Stimulated activated CD8-positive, alpha-beta memory T cell treated with anti-CD3 and anti-CD28 coated beads, Interleukin-2, amount 100 ng/mL, for 48 hours (primary cell): Measurements from ENCODE around the gene IMMP2L.
"Not testable (repeated sequence)": the region's sequence is repeated elsewhere in the genome, so short reads cannot be mapped to it uniquely, and the experiment has no call there.

Source experiments
- DNase-seq, 2 donors: peaks; one replicate each; pipeline ENCODE4 v3.0.0-alpha.2; 2020; ENCODE audit warnings: low read depth in 2 of 2

Gene IMMP2L

DNA sequence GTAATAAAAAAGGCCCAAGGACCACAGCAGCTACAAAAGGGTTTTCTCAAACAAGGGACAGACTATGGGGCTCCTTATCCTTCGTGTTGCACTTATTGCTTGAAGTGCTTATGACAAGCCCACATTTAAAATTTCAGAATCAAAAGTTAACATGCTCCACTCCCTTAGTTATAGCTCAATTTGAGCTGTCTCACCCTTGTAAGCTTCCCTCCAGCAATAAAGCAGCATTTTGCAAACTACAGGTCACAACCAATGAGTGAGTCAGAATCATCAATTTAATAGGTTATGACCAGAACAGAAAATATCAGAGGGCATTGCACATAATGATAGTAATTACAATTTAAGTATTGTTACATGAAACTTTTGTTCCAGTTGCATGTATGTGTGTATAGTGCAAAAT is 53.0 kb downstream of the IMMP2L start:
- DNase-seq = no peak

DNA sequence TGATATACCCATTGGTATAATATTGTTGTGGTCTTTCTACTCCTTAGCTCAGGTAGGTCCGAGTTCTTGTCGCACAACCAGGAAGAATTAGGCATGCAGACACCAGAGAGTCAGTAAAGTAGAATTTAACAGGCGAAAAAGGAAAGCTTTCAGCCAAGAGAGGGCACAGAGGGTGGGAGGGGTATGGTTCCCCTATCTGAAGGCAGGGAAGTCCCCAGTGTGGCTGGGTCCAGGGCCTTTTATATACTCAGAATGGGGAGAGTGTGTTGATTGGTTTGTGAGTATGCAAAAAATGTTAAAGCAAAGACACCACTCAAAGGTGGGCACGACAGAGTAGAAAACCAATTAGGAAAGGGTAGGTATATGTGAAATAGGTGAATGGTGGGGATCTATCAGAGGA is 53.9 kb downstream of the IMMP2L start:
- DNase-seq = no peak

DNA sequence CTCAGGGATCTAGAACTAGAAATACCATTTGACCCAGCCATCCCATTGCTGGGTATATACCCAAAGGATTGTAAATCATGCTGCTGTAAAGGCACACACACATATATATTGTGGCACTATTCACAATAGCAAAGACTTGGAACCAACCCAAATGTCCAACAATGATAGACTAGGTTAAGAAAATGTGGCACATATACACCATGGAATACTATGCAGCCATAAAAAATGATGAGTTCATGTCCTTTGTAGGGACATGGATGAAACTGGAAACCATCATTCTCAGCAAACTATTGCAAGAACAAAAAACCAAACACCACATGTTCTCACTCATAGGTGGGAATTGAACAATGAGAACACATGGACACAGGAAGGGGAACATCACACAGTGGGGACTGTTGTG is 56.9 kb downstream of the IMMP2L start:
- not testable (repeated sequence) for DNase-seq

DNA sequence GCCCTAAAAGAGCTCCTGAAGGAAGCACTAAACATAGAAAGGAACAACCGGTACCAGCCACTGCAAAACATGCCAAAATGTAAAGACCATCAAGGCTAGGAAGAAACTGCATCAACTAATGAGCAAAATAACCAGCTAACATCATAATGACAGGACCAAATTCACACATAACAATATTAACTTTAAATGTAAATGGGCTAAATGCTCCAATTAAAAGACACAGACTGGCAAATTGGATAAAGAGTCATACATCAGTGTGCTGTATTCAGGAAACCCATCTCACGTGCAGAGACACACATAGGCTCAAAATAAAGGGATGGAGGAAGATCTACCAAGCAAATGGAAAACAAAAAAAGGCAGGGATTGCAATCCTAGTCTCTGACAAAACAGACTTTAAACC is 60.5 kb downstream of the IMMP2L start:
- not testable (repeated sequence) for DNase-seq

DNA sequence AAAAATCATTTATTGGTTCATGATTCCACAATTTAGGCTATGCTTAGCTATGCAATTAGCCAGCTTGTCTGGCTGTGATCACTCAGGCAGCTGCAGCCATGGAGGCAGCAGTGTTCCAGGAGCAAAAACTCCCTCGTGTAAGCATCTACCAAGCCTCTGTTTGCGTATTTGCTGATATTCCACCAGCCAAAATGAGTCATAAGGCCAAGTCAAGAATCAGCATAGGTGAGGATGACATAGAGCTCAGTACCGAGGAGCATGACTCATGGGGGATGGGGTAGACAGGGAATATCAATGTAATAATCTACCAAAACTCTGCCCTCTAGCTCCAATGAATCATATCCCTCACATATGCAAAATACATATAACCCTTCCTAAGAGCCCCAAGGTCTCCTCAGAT is 63.3 kb downstream of the IMMP2L start:
- no peak for DNase-seq

DNA sequence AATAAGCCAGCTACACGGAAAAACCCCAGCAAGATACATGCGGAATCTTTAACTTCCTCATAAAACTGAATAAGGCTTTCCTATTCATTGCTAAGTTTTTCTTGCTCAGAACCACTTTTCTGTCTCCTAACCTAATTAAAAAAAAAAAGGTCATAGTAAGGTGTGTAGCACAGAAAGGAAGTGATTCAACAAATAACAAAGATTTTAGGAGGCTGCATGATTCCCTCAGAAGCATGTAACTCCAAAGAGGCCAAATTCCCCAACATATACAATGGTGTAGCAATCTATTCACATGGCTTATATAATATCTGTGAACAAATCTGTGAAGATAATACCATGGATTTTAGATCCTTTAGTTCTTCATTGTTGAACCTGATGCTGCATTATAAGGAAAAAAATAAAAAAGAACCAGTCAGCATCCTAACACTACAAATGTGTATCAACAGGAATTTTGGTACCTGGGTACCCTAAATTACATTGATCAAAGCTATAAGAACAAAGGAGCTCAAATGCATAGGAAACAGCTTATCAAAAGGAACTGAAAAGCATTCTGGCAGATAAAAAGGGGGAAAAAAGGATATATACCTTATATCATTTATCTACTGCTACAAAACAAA is 63.8 kb downstream of the IMMP2L start:
- no peak for DNase-seq

DNA sequence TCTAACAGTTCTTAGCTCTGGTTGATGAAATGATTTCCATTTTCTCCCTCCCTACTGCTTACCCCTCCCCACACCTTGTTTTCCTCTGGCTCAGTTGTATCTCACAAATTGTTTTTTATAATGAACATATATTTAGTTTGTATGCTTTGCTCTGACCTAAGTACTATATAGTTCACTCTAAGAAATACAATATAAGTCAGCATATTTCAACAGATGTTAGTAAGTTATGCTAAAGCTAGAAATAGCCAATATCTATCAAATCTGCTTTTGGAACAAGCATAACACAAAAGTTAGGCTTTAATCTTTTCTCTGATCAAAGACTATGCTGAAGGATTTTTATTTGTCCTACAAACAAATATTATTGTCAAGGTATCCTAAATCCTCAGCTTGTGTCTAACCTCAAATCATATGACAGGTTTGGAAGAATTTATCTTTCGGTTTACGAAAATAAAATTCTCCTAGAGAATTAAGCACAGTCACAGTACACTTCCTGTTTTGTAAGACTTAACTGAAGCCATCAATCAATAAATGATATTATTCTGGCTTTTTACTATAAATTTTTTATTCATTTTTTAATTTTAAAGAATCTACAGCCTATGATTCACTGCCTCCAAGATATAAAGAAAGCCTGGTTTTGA is 67.0 kb downstream of the IMMP2L start:
- no peak for DNase-seq

DNA sequence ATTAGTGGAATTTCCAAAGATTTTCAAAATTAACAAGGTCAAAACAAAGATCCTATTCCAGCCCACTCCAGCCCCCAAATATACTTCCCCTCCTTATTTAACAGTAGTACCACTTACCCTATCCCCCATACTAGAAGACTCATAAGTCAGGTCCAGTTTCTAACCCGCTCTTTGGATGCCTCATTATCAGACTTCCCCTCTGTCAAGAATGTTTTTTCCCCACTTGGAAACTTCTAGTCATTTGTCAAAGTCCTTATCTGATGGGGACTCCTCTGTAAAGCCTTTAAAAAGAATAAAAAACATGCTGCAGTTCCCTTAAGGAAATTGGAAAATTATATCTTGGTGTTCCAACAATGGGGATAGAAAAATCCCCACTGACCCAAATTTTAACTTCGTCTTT is 70.1 kb downstream of the IMMP2L start:
- DNase-seq = no peak

DNA sequence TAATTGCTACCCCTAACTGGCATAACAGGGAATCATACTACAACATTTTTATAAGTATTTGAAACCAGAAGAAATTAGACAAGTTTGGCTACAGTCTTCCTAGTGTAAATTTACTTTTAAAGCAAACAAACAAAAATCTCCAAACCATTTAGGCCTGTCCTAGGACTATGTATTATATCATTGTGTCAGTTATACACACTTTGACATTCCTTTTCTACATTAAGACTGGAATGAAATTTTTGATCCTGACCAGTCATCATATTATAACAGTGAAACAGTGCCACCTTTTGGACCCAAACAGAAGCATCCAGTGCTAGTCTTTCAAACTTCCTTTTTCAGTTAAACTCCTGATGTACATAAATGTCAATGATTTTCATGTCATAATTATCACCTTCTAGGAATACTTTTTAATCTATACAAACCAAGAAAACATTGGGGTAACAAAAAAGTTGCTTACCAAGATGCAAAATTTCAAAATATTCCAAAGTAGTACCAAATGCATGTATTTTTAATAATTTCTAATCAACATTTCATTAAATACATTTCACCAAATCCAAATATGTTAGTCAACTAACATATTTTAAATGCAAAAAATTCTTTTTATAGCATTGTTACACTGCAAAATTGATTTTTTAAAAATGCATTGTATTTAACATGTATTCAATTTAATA is 75.7 kb downstream of the IMMP2L start:
- no peak for DNase-seq

DNA sequence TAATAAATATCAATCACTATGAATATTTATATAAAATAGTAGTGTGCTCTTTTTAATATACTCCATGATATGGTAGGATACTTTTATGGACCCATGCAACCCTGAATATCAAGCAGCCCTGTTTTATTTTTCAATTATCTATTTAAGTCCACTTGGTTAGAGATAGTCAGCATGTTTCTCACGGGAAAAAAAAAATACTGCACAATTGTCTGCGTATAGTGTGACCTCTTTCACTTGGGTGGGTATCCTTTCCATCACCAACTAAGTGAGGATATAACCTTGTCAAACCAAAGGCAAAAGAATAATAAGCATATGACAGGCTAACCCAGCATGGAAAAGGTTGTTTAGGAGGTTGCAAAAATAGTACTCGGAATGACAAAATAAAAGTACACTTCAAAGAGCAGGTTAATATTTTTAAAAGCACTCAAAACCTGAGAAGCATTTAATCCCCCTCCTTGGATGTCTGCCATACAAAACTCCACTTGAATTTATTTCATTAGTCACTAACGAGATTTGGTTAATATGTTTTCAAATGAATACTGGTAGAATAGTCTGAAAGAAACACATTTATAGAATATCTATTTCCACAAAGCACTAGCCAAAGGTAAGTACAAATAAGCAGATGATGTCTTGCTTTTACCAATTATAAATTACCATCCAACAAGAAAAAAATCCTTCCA is 76.5 kb downstream of the IMMP2L start:
- DNase-seq = no peak

DNA sequence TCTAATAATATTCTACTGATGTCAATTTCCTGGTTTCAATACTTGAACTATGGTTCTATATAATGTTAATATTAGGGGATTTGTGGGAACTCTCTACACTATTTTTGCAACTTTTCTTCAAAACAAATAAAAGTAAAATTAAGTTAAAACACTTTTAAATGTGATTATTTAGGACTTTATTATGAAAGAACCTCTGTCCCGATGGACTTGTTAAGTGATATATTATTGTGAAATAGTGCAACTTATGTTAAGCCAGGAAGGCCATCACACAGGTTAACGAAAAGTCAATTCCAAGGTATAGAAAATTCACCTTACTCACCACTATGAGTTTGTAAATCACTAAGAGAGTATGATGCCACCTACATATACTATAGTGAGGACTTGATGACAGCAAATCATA is 79.2 kb downstream of the IMMP2L start:
- DNase-seq = no peak

DNA sequence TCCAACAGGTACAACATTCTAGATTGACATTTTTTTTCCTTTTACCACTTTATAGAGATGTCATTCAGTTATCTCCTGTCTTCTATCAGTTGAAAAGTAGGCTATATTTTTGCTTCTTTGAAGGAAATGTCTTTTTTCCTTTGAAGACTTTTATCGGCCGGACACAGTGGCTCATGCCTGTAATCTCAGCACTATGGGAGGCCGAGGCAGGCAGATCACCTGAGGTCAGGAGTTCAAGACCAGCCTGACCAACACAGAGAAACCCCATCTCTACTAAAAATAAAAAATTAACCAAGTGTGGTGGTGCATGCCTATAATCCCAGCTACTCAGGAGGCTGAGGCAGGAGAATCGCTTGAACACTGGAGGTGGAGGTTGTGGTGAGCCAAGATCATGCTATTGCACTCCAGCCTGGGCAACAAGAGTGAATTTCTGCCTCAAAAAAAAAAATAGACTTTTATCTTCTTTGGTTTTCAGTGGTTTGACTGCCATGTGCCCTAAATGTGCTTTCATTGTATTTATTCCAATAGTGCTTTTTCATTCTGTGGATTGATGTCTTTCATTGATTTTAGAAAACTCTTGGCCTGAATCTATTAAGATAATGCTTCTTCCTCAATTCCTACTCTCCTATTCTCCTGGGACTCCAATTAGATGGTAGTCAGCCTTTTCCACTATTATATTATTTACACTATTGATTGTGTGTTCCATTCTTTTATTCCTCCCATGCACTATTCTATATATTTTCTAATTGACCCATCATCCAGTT is 84.6 kb downstream of the IMMP2L start:
- no peak for DNase-seq

DNA sequence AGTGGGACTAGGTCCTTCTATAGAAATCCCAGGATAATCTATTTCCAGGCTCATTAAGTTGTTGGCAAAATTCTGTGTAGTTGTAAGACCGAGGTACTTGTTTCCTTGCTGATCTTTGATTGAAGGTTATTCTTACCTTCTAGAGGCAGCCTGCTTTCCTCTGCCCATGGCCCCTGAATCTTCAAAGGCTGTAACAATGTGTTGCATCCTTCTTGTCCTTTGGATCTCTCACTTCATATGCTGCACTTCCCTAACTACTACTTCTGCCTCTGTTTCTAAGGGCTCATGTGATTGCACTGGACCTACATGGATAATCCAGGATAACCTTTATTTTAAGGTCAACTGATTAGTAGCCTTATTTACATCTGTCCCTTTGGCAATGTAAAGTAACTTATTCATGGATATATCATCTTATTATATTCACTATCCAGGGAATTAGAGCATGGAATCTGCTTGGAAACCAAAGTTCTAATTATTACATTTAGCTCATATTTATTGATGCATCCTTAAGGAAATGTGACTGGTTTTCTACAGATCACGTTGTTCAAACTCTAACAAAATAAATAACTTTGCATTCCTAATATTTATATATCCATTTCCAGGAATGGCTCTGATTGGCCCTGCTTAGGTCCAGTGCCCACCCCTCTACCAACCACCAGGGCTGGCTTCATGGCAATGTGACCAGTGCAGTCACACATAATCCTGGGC is 85.6 kb downstream of the IMMP2L start:
- no peak for DNase-seq

DNA sequence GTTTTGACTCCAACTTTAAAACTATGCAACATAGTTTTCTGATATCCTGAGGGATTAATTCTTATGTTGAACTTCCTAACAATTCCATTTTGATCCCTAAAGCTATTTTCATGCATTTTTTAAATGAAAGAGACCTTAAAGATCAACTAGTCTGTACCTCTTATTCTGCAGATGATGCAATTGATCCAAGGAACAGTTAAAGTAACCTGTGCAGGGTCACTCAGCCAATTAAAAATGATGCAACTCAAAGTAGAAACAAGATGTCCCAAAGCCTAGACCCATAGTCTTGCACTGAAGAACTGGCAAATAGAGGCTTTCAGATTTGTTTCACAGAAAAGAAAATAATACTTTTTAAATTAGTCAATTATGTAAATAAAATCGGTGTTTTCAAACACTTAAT is 86.3 kb downstream of the IMMP2L start:
- no peak for DNase-seq

DNA sequence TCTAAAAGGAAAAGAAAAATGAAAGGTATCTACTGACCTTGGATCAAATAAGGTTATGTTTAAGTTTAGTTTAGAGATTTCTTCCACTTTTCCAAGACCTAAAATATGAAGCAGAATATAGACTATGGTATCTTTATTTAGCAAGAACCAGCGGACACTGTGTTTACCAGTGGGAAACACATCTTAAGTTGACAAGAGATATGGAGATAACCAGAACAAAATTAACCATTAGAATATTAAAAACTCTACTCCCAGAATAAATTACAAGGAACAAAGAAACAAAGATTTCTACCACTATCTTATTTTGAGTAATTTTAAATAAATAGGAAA is 86.9 kb downstream of the IMMP2L start:
- no peak for DNase-seq

DNA sequence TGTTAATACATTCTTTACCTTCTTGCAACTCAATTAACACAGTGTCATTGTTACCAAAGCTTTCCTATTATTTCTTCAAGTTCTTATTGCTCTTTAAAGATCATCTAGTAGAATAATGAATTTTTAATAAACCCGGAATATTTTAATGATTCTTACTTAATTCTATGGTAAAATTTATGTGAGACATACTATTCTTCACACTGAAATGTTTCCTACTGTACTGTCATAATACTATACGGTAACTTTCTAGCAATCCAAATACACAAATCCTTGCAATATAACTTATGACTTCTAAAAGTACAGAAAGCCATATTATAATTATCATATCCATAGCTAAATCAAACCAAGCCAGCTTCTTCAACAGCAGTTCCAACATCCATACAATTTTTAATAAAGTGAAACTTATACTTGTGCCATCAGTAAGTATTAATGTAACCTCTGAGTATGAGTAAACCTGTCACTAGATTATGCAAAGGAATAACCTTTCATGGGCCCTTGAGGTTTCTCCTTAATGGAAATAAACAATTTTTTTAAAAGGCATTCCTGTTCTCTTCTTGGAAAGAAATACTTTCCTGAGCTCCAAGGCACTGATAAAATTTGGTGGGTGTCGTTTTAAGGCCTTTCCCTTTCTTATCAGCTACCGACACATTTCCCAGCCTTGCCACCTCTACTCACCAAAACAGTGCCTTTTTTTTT is 87.4 kb downstream of the IMMP2L start:
- DNase-seq = no peak

DNA sequence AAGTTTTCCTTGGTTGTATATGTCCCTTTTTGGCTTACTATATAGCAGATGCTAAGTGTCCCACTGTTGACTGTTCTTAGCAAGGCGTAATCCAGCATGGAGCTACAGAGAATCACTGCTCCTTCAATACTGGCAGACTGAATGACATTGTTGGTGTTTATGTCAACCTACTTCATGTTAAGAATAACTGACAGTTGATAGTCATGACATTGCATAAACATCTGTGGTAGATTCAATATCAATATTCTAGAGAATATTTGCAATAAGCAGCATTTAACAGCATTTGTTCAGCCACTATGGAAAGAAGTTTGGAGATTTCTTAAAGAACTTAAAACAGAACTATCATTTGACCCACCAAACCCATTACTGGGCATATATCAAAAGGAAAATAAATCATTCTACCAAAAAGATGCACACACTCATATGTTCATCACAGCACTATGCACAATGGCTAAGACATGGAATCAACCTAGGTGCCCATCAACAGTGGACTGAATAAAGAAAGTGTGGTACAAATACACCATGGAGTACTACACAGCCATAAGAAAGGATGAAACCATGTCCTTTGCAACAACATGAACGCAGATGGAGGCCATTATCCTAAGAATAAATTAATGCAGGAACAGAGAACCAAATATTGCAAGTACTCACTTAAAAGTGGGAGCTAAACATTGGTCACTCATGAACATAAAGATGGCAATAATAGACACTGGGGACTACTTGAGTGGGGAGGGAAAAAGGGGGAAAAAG is 88.7 kb downstream of the IMMP2L start:
- DNase-seq = no peak

DNA sequence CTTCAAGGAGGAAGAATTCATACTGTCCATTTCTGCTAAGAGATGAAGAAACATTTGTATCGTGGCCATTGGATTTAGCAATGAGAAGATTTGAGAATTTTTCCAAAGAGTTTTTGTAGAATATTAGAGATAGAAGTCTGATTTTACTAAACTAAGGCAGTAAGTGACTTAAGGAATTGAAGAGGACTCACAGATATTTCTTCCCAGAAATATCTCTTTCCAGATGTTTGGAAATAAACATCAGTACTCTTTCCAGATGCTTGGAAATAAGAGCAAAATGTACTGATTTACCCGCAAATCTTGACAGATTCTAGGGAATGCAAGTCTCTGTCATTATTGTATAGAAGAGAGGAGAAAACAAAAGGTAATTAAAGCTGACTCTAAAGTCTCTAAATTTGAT is 91.3 kb downstream of the IMMP2L start:
- DNase-seq = no peak

DNA sequence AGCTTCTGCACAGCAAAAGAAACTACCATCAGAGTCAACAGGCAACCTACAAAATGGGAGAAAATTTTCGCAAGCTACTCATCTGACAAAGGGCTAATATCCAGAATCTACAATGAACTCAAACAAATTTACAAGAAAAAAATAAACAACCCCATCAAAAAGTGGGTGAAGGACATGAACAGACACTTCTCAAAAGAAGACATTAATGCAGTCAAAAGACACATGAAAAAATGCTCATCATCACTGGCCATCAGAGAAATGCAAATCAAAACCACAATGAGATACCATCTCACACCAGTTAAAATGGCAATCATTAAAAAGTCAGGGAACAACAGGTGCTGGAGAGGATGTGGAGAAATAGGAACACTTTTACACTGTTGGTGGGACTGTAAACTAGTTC is 92.4 kb downstream of the IMMP2L start:
- DNase-seq = not testable (repeated sequence)

DNA sequence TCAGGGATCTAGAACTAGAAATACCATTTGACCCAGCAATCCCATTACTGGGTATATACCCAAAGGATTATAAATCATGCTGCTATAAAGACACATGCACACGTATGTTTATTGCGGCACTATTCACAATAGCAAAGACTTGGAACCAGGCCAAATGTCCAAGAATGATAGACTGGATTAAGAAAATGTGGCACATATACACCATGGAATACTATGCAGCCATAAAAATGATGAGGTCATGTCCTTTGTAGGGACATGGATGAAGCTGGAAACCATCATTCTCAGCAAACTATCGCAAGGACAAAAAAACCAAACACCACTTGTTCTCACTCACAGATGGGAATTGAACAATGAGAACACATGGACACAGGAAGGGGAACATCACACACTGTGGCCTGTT is 96.5 kb downstream of the IMMP2L start:
- DNase-seq = not testable (repeated sequence)
